Measurements from ENCODE around the gene SMG9. TPM values are rescaled to one million over a fixed set of nuclear protein-coding genes. Genes with fewer than 3 reads are reported as not detected.

SMG9 gene
- total and polyA plus RNA-seq, 2 of the 4 experiments (the other 2 are of a cell fraction), result 4.8 to 24.3 TPM

GRCh38 chr19:43767316-43767715, 12.6 kb upstream of the SMG9 start:
- Histone ChIP-seq H3K9me3 (ENCODE audit: control insufficient read depth, insufficient read depth, low read length) (no peaks in the 10 kb centered on the region), H2AK9ac (replicated peaks; ENCODE audit: low read depth, low read length, poor library complexity) (peak overlapping the region; percentile 79), H2AFZ (replicated peaks; ENCODE audit: low read length, poor library complexity) (no peak overlapping the region), H3K18ac (ENCODE audit: low read depth, low read length) (no peak overlapping the region), H2BK120ac (ENCODE audit: low read depth, low read length) (peak overlapping the region; percentile 36), H2BK15ac (ENCODE audit: low read depth, low read length) (no peak overlapping the region), H3K23ac (ENCODE audit: low read depth, low read length) (no peak overlapping the region), H3K14ac (replicated peaks; ENCODE audit: low read depth, low read length) (no peak overlapping the region), H3K36me3 (ENCODE audit: control insufficient read depth, insufficient read depth, low read length) (no peaks in the 10 kb centered on the region), H2AK5ac (ENCODE audit: low read depth, low read length) (peak overlapping the region; percentile 79), H2BK5ac (ENCODE audit: low read depth, low read length, poor library complexity, severe bottlenecking) (no peak overlapping the region), H3K56ac (ENCODE audit: extremely low read depth, insufficient read depth, low read length) (no peak overlapping the region), H3K9me1 (ENCODE audit: insufficient read depth, low read length) (peaks cover 25% of the 10 kb centered on the region), H4K5ac (ENCODE audit: low read depth, low read length) (no peak overlapping the region), H3K4me2 (ENCODE audit: low read depth, low read length) (no peak overlapping the region), H3K27ac (ENCODE audit: insufficient read depth, low read length) (no peak overlapping the region), H3K79me1 (ENCODE audit: low read depth in 1 of 2, low read length in 2 of 2) (peaks cover 0 to 14% of the 10 kb centered on the region in 2 experiments; a peak in 2 of 4 replicates), H4K20me1 (ENCODE audit: insufficient read depth, low read length) (no peaks in the 10 kb centered on the region; the same call in 1 of the 2 replicates), H2BK20ac (ENCODE audit: low read depth, low read length) (0 out of 2 replicates have a peak overlapping the region, but pooled peaks have one; percentile 5), H3K27me3 (ENCODE audit: control insufficient read depth, insufficient read depth, low read length) (no peaks in the 10 kb centered on the region), H3K4me3 (ENCODE audit: insufficient read depth, low read depth, low read length) (no peak overlapping the region), H3K4me1 (ENCODE audit: control insufficient read depth, insufficient read depth, low read length) (peaks cover 14% of the 10 kb centered on the region), H3K4ac (ENCODE audit: low read depth, low read length) (no peak overlapping the region; the same call in 1 of the 2 replicates), H4K91ac (ENCODE audit: insufficient read depth, low read depth, low read length) (no peak overlapping the region; the same call in 1 of the 2 replicates), H4K8ac (ENCODE audit: low read depth in 2 of 2, low read length in 2 of 2) (no peak overlapping the region), H3K9ac (ENCODE audit: low read depth, low read length) (no peak overlapping the region)
- no peak for TF ChIP-seq MAZ (IDR thresholded peaks at IDR 0.05; ENCODE audit: borderline replicate concordance, low read depth, low read length)
- TF ChIP-seq, protein P1, sequence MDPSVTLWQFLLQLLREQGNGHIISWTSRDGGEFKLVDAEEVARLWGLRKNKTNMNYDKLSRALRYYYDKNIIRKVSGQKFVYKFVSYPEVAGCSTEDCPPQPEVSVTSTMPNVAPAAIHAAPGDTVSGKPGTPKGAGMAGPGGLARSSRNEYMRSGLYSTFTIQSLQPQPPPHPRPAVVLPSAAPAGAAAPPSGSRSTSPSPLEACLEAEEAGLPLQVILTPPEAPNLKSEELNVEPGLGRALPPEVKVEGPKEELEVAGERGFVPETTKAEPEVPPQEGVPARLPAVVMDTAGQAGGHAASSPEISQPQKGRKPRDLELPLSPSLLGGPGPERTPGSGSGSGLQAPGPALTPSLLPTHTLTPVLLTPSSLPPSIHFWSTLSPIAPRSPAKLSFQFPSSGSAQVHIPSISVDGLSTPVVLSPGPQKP (IDR thresholded peaks at IDR 0.05; ENCODE audit: borderline replicate concordance, low read depth, low read length), result no peak
- TF ChIP-seq CEBPB (IDR thresholded peaks at IDR 0.05; ENCODE audit: low read depth, low read length), result no peak
- TF ChIP-seq RAD21 (IDR thresholded peaks at IDR 0.05; ENCODE audit: low read length), result no peak
- no peak for TF ChIP-seq FOS (IDR thresholded peaks at IDR 0.05; ENCODE audit: low read depth, low read length)
- WGBS, 2 experiments (ENCODE audit: extremely low coverage in 2 of 2, insufficient read length in 1 of 2), result no CpG with 5 or more reads among the region's 7 CpGs
- DNase-seq (no peak), ATAC-seq (ENCODE audit: low read depth) (no peak)
- CTCF ChIA-PET, result interaction anchor here (0.5 kb wide), 1 partner anchor 24 kb away, joined by 4 read pairs; no protein-coding TSS in a partner anchor
- intact Hi-C loops (cut with micrococcal nuclease), result no loop called here
- no TSS peak for BruUV-seq (replicated peaks)
- in situ Hi-C loops (cut with MboI; ENCODE audit: low sequenced_read_pairs), result no loop called here
- dilution Hi-C loops (cut with HindIII; ENCODE audit: low sequenced_read_pairs, unreplicated experiment), result no loop called here
- POLR2A ChIA-PET (ENCODE audit: unreplicated experiment), result no interaction called here
